PC-3 (cell line): Measurements from ENCODE around the gene CD276. TPM values are rescaled to one million over a fixed set of nuclear protein-coding genes. Genes with fewer than 3 reads are reported as not detected.

Source experiments
- ATAC-seq: fragments of 200-7000 bp; cut with Tn5 transposase; 2 replicates; pipeline ENCODE4 v1.9.1; 2020; ENCODE audit warnings: mild to moderate bottlenecking, moderate library complexity
- BruUV-seq: library from RNA; stranded (reverse); fragments of 400-500 nt; replicated peaks from 2 replicates; lab custom pipeline; 2021; lab: Mats Ljungman, UMichigan
- CTCF ChIA-PET: fragments of 300-600 bp; sonication (Branson Sonifier 250); formaldehyde crosslinking; loops from one replicate; lab custom pipeline; 2022; ENCODE audit warnings: antibody characterized with exemption; lab: Charles Lee
- POLR2A ChIA-PET: fragments of 300-600 bp; sonication (Branson Sonifier 250); formaldehyde crosslinking; loops from one replicate; lab custom pipeline; 2022; ENCODE audit warnings: antibody characterized with exemption; ENCODE audit not compliant: unreplicated experiment; lab: Charles Lee
- DNase-seq: peaks from one replicate; pipeline ENCODE4 v3.0.0-alpha.2; 2015
- H2AFZ ChIP-seq: fragments of 300-600 bp; sonication (generic); 2 replicates; pipeline ENCODE4 v1.6.0; 2016; ENCODE audit warnings: antibody characterized with exemption, low read length
- H3F3A ChIP-seq: fragments of 300-600 bp; sonication (generic); one replicate; pipeline ENCODE4 v1.6.0; 2017; ENCODE audit warnings: antibody characterized with exemption, low read length, control low read depth, mild to moderate bottlenecking; ENCODE audit not compliant: unreplicated experiment
- H3K27ac ChIP-seq: fragments of 300-600 bp; sonication (generic); 2 replicates; pipeline ENCODE4 v1.5.1; 2016; ENCODE audit warnings: mild to moderate bottlenecking, low read length
- H3K27me3 ChIP-seq: fragments of 300-600 bp; sonication (generic); 2 replicates; pipeline ENCODE4 v1.6.1; 2016; ENCODE audit warnings: low read length, mixed read lengths
- H3K36me3 ChIP-seq: fragments of 300-600 bp; sonication (generic); 2 replicates; pipeline ENCODE4 v1.6.1; 2016; ENCODE audit warnings: low read depth, mixed run types, low read length, mixed read lengths
- H3K4me1 ChIP-seq: fragments of 300-600 bp; sonication (generic); 2 replicates; pipeline ENCODE4 v1.5.1; 2016; ENCODE audit warnings: low read length; ENCODE audit not compliant: insufficient read depth
- H3K4me2 ChIP-seq: fragments of 300-600 bp; sonication (generic); 2 replicates; pipeline ENCODE4 v1.6.0; 2016; ENCODE audit warnings: low read length
- H3K4me3 ChIP-seq: fragments of 300-600 bp; sonication (generic); 2 replicates; pipeline ENCODE4 v1.5.1; 2016; ENCODE audit warnings: mild to moderate bottlenecking, low read length, mixed read lengths
- H3K79me2 ChIP-seq: fragments of 300-600 bp; sonication (generic); 2 replicates; pipeline ENCODE4 v1.6.1; 2017; ENCODE audit warnings: low read length, mixed read lengths
- H3K9ac ChIP-seq: fragments of 300-600 bp; sonication (generic); 2 replicates; pipeline ENCODE4 v1.6.0; 2016; ENCODE audit warnings: mild to moderate bottlenecking, low read length
- H3K9me2 ChIP-seq: fragments of 300-600 bp; sonication (generic); replicated peaks from 2 replicates; pipeline ENCODE4 v1.6.1; 2016; ENCODE audit warnings: mixed run types, low read length, mixed read lengths
- H3K9me3 ChIP-seq: fragments of 300-600 bp; sonication (generic); 2 replicates; pipeline ENCODE4 v1.6.1; 2016; ENCODE audit warnings: low read length, mixed read lengths
- H4K20me1 ChIP-seq: fragments of 300-600 bp; sonication (generic); 2 replicates; pipeline ENCODE4 v1.6.1; 2016; ENCODE audit warnings: low read length, mixed read lengths
- EZH2 ChIP-seq: fragments of 300-600 bp; sonication (generic); IDR thresholded peaks from one replicate; pipeline ENCODE4 v1.6.1; 2017; ENCODE audit warnings: antibody characterized with exemption, mild to moderate bottlenecking, low read length; ENCODE audit not compliant: unreplicated experiment
- EZH2phosphoT487 ChIP-seq: fragments of 300-600 bp; sonication (generic); IDR thresholded peaks from 2 replicates; pipeline ENCODE4 v1.6.1; 2018; ENCODE audit warnings: mild to moderate bottlenecking, antibody characterized with exemption, low read length, borderline replicate concordance
- intact Hi-C: fragments of 100-400 bp; cut with micrococcal nuclease; formaldehyde crosslinking; loops from 2 replicates; pipeline ENCODE4 v1.9.0; 2023
- total RNA-seq: library from RNA; depleted of rRNA; stranded (reverse); fragments of >200 nt; gene quantifications from 2 replicates; pipeline ENCODE4 v1.2.3, GENCODE V29; 2014
- TF ChIP-seq, protein P1 (sequence below): fragments of 300-600 bp; sonication (generic); conservative IDR thresholded peaks from 2 replicates; pipeline ENCODE4 v1.5.1; 2017; ENCODE audit warnings: antibody characterized with exemption, low read depth, mild to moderate bottlenecking, low read length

Gene CD276
- total RNA-seq, 1 experiment from 2014 or later, result 85.3 TPM

- no peak overlapping the region for H3K4me3 ChIP-seq
- no peak for TF ChIP-seq EZH2phosphoT487
- no peak for TF ChIP-seq EZH2
- TF ChIP-seq, protein P1, sequence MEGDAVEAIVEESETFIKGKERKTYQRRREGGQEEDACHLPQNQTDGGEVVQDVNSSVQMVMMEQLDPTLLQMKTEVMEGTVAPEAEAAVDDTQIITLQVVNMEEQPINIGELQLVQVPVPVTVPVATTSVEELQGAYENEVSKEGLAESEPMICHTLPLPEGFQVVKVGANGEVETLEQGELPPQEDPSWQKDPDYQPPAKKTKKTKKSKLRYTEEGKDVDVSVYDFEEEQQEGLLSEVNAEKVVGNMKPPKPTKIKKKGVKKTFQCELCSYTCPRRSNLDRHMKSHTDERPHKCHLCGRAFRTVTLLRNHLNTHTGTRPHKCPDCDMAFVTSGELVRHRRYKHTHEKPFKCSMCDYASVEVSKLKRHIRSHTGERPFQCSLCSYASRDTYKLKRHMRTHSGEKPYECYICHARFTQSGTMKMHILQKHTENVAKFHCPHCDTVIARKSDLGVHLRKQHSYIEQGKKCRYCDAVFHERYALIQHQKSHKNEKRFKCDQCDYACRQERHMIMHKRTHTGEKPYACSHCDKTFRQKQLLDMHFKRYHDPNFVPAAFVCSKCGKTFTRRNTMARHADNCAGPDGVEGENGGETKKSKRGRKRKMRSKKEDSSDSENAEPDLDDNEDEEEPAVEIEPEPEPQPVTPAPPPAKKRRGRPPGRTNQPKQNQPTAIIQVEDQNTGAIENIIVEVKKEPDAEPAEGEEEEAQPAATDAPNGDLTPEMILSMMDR, result no peak
- H3K9me2 ChIP-seq, result no peaks in the 10 kb centered on the region
- no peaks in the 10 kb centered on the region for H3K79me2 ChIP-seq
- no TSS peak for BruUV-seq
- no peak overlapping the region for H3K9ac ChIP-seq
- no peak for DNase-seq
- intact Hi-C loops, result no loop called here
- no peak overlapping the region for H3K27ac ChIP-seq
- ChIA-PET CTCF (no interaction called here), POLR2A (no interaction called here)
- ATAC-seq, result no peak
- peaks cover 75% of the 10 kb centered on the region for H3K27me3 ChIP-seq
- H3K9me3 ChIP-seq, result no peaks in the 10 kb centered on the region
- H3K36me3 ChIP-seq, result no peaks in the 10 kb centered on the region
- no peaks in the 10 kb centered on the region for H4K20me1 ChIP-seq
- no peaks in the 10 kb centered on the region for H3F3A ChIP-seq
- no peaks in the 10 kb centered on the region for H3K4me1 ChIP-seq
- H3K4me2 ChIP-seq, result no peak overlapping the region
- no peak overlapping the region for H2AFZ ChIP-seq
These were observed 73.4 kb downstream of the CD276 start for GRCh38 chr15:73757571-73757970.

DNA sequence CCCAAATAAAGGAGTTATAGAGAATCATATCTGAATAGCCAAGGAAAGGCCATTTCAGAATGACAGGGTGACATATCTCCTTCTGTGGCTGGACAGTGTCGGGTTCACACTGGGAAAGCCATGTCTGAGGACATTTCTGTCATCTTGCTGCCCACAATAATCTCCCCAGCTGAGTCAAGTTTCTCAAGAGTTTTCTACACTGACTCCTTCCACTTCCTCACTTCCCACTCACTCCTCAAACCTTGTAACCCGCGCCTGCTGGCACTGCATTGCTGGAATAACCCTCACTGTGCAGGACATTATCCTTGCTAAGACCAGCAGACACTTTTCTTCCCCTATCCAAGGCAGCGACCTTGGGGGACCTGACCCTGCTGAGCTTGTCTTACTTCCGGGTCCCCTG is 74.3 kb downstream of the CD276 start:
- H4K20me1 ChIP-seq, result no peaks in the 10 kb centered on the region
- no peaks in the 10 kb centered on the region for H3K9me2 ChIP-seq
- TF ChIP-seq, protein P1, result no peak
- no peak for TF ChIP-seq EZH2phosphoT487
- TF ChIP-seq EZH2, result no peak
- H3K4me1 ChIP-seq, result no peaks in the 10 kb centered on the region
- ChIA-PET POLR2A (no interaction called here), CTCF (interaction anchor here (0.5 kb wide), 1 partner anchor 290 kb away, joined by 3 read pairs; no protein-coding TSS in a partner anchor)
- no peaks in the 10 kb centered on the region for H3F3A ChIP-seq
- ATAC-seq (no peak), DNase-seq (no peak)
- H3K27ac ChIP-seq, result no peak overlapping the region
- no TSS peak for BruUV-seq
- intact Hi-C loops, result no loop called here
- no peaks in the 10 kb centered on the region for H3K36me3 ChIP-seq
- no peak overlapping the region for H3K4me3 ChIP-seq
- H3K79me2 ChIP-seq, result no peaks in the 10 kb centered on the region
- H2AFZ ChIP-seq, result no peak overlapping the region
- H3K27me3 ChIP-seq, result peaks cover 77% of the 10 kb centered on the region
- no peak overlapping the region for H3K4me2 ChIP-seq
- no peak overlapping the region for H3K9ac ChIP-seq
- no peaks in the 10 kb centered on the region for H3K9me3 ChIP-seq

DNA sequence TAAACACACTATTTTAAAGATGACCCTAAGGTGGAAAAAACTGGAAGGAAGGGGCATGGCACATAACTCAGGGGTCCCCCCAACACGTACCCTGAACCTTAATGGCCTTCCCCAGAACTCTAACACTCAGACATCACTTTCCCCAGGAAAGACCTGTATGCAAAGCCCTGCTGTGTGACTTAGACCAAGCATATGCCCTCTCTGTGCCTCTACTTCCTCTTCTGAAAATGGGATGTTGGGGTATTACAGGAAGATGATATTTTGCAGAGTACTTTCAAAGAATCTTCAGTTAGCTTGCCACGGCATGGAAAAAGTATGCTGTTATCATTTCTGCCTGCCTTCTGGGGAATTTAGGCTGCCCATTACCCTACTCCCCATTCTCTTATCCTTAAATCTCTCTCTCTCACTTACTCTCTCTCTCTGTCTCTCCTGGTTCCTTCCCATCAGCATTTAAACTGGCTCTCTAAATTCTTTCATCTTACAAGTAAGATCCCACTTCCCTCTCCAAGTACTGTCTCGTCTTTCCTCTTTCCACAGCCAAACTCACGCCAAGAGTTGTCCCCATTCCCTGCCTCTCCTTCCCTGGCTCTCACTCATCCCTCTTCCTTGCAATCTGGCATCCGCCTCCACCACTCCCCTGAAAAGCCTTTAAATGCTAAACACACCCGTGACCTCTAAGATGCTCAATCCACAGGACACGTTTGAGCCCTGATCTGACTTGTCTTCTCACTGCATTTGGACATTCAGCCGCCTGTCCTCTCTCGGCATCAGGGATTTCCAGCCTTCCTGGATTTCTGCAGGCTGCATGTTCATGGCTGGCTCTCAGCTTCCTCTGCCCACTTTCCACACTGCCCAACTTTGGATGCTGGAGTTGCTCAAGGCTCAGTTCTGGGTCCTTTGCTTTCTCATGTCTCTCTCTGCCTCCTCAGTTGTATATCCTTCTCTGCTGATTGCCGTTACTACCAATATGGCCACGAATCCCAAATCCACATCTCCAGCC is 76.4 kb downstream of the CD276 start:
- BruUV-seq, result no TSS peak
- ChIA-PET CTCF (no interaction called here), POLR2A (no interaction called here)
- Histone ChIP-seq H3K9ac (no peak overlapping the region), H3K9me2 (no peaks in the 10 kb centered on the region), H3K4me3 (no peak overlapping the region), H3K9me3 (no peaks in the 10 kb centered on the region), H3K36me3 (no peaks in the 10 kb centered on the region), H3K4me1 (no peaks in the 10 kb centered on the region), H3K27ac (no peak overlapping the region), H2AFZ (no peak overlapping the region), H3K79me2 (no peaks in the 10 kb centered on the region), H4K20me1 (no peaks in the 10 kb centered on the region), H3K27me3 (peaks cover 84% of the 10 kb centered on the region), H3K4me2 (no peak overlapping the region), H3F3A (no peaks in the 10 kb centered on the region)
- DNase-seq (no peak), ATAC-seq (no peak)
- intact Hi-C loops, result no loop called here
- TF ChIP-seq EZH2phosphoT487 (no peak), EZH2 (no peak)
- TF ChIP-seq, protein P1, result no peak
